Measurements from ENCODE around the gene GJB6. TPM values are rescaled to one million over a fixed set of nuclear protein-coding genes. Genes with fewer than 3 reads are reported as not detected.

Gene GJB6
- total and polyA plus RNA-seq, 2 donors (not counting 1 experiment from before 2014, with no cell fraction given), result not detected

- DNase-seq, result no peak
- H3K9ac ChIP-seq (ENCODE audit: low read length), result no peak overlapping the region
- CTCF ChIA-PET, result interaction anchor here (1.9 to 5.7 kb wide), 2 partner anchors 10 to 35 kb away, joined by 8 to 40 read pairs; partner anchors contain the start of gene GJA3
- Mint-ChIP-seq H3K9me3 (ENCODE audit: insufficient read depth) (no peaks in the 10 kb centered on the region), H3K4me1 (peaks cover 23% of the 10 kb centered on the region), H3K27ac (no peak overlapping the region), H3K27me3 (peaks cover 71% of the 10 kb centered on the region), H3K4me3 (no peak overlapping the region)
- no peaks in the 10 kb centered on the region for H3K9me3 ChIP-seq (ENCODE audit: control extremely low read depth in 1 of 3, control insufficient read depth in 2 of 3, insufficient read depth in 1 of 3, low read length in 2 of 3)
- peaks cover 27 to 37% of the 10 kb centered on the region in 2 donors for H3K4me1 ChIP-seq (ENCODE audit: control insufficient read depth in 2 of 2, insufficient read depth in 2 of 2, low read length in 2 of 2)
- peaks cover 2 to 56% (median 49%) of the 10 kb centered on the region in 4 experiments for H3K27me3 ChIP-seq (replicated peaks in 1 of 4; ENCODE audit: control extremely low read depth in 1 of 4, control insufficient read depth in 3 of 4, insufficient read depth in 4 of 4, low read length in 3 of 4)
- H3K4me3 ChIP-seq (ENCODE audit: control extremely low read depth in 1 of 5, extremely low read depth in 1 of 5, insufficient read depth in 1 of 5, low read depth in 2 of 5, low read length in 4 of 5), result no peak overlapping the region
- TF ChIP-seq EZH2 (IDR thresholded peaks at IDR 0.05; ENCODE audit: borderline replicate concordance, insufficient read depth, low read depth, low read length, poor library complexity, severe bottlenecking), result no peak
- TF ChIP-seq CTCF (IDR thresholded peaks at IDR 0.05), result no peak
- no peaks in the 10 kb centered on the region for H3K36me3 ChIP-seq (replicated peaks in 1 of 2; ENCODE audit: control extremely low read depth in 1 of 2, control insufficient read depth in 1 of 2, extremely low read depth in 1 of 2, insufficient read depth in 2 of 2, low read length in 1 of 2)
- intact Hi-C loops (cut with micrococcal nuclease), result loop anchor here (5.0 to 10.0 kb wide), 2 partner anchors 1282 to 1409 kb away; partner anchors contain the start of gene MICU2
- POLR2A ChIA-PET, result no interaction called here
- no peak overlapping the region for H3K27ac ChIP-seq (ENCODE audit: low read length in 2 of 2)
- no peaks in the 10 kb centered on the region for H4K20me1 ChIP-seq (ENCODE audit: control insufficient read depth, insufficient read depth, low read length, poor library complexity, severe bottlenecking)
- no peak for ATAC-seq (ENCODE audit: low read depth)
- WGBS (ENCODE audit: insufficient coverage), result no CpG with 5 or more reads among the region's 8 CpGs
- H2AFZ ChIP-seq (ENCODE audit: insufficient read depth, low read depth, low read length, poor library complexity, severe bottlenecking), result no peak overlapping the region
- no peak overlapping the region for H3K4me2 ChIP-seq (replicated peaks; ENCODE audit: low read depth, low read length, poor library complexity, severe bottlenecking)
- no peaks in the 10 kb centered on the region for H3K79me2 ChIP-seq (ENCODE audit: control insufficient read depth, insufficient read depth, low read length)
Observed at GRCh38 chr13:20195801-20196200, 36.3 kb downstream of the GJB6 start.

GRCh38 chr13:20193907-20194631 is 38.0 kb downstream of the GJB6 start:
- Histone ChIP-seq H3K36me3 (replicated peaks in 1 of 2; ENCODE audit: control extremely low read depth in 1 of 2, control insufficient read depth in 1 of 2, extremely low read depth in 1 of 2, insufficient read depth in 2 of 2, low read length in 1 of 2) (no peaks in the 10 kb centered on the region), H2AFZ (ENCODE audit: insufficient read depth, low read depth, low read length, poor library complexity, severe bottlenecking) (peak overlapping the region; percentile 50), H3K79me2 (ENCODE audit: control insufficient read depth, insufficient read depth, low read length) (no peaks in the 10 kb centered on the region), H3K9ac (ENCODE audit: low read length) (peak overlapping the region; percentile 54), H3K4me1 (ENCODE audit: control insufficient read depth in 2 of 2, insufficient read depth in 2 of 2, low read length in 2 of 2) (peaks cover 27 to 37% of the 10 kb centered on the region in 2 donors), H3K4me3 (ENCODE audit: control extremely low read depth in 1 of 5, extremely low read depth in 1 of 5, insufficient read depth in 1 of 5, low read depth in 2 of 5, low read length in 4 of 5) (peak overlapping the region in 3 of 5 experiments; percentile 38 to 47 (median 39)), H4K20me1 (ENCODE audit: control insufficient read depth, insufficient read depth, low read length, poor library complexity, severe bottlenecking) (no peaks in the 10 kb centered on the region), H3K27ac (ENCODE audit: low read length in 2 of 2) (no peak overlapping the region), H3K9me3 (ENCODE audit: control extremely low read depth in 1 of 3, control insufficient read depth in 2 of 3, insufficient read depth in 1 of 3, low read length in 2 of 3) (peaks cover 0 to 2% (median 0%) of the 10 kb centered on the region in 3 donors), H3K27me3 (replicated peaks in 1 of 4; ENCODE audit: control extremely low read depth in 1 of 4, control insufficient read depth in 3 of 4, insufficient read depth in 4 of 4, low read length in 3 of 4) (peaks cover 2 to 56% (median 49%) of the 10 kb centered on the region in 4 experiments), H3K4me2 (replicated peaks; ENCODE audit: low read depth, low read length, poor library complexity, severe bottlenecking) (peak overlapping the region; percentile 89)
- POLR2A ChIA-PET, result no interaction called here
- DNase-seq (peak; percentile 69), ATAC-seq (ENCODE audit: low read depth) (no peak)
- CTCF ChIA-PET, result interaction anchor here (0.7 to 5.7 kb wide), 3 partner anchors 8 to 33 kb away, joined by 3 to 40 read pairs (median 8); partner anchors contain the start of gene GJA3
- Mint-ChIP-seq H3K9me3 (ENCODE audit: insufficient read depth) (no peaks in the 10 kb centered on the region), H3K4me1 (peaks cover 23% of the 10 kb centered on the region), H3K27me3 (peaks cover 70% of the 10 kb centered on the region), H3K4me3 (peak overlapping the region; percentile 73), H3K27ac (no peak overlapping the region)
- TF ChIP-seq EZH2 (IDR thresholded peaks at IDR 0.05; ENCODE audit: borderline replicate concordance, insufficient read depth, low read depth, low read length, poor library complexity, severe bottlenecking) (no peak), CTCF (IDR thresholded peaks at IDR 0.05) (no peak)
- WGBS (ENCODE audit: insufficient coverage), result 8% methylated on average over 24 of the region's 27 CpGs
- intact Hi-C loops (cut with micrococcal nuclease), result loop anchor here (10.0 kb wide), 1 partner anchor 1411 kb away; the partner anchor contains the start of gene MICU2
